ENCODE data around the gene ASIC3. TPM values are rescaled to one million over a fixed set of nuclear protein-coding genes. Genes with fewer than 3 reads are reported as not detected.

Gene ASIC3
- total RNA-seq, 4 donors from 2014 or later, result 2.5 to 10.7 (median 5.0) TPM

- Histone ChIP-seq H3K36me3 (no peaks in the 10 kb centered on the region), H3K4me1 (peaks cover 4 to 30% (median 20%) of the 10 kb centered on the region in 4 donors), H3K4me3 (no peak overlapping the region), H3K27me3 (no peaks in the 10 kb centered on the region), H3K27ac (no peak overlapping the region), H3K9me3 (no peaks in the 10 kb centered on the region)
- no peak for DNase-seq
- TF ChIP-seq CTCF (IDR thresholded peaks at IDR 0.05) (no peak), POLR2A (IDR thresholded peaks at IDR 0.05) (no peak)
These were observed 7.9 kb downstream of the ASIC3 start for GRCh38 chr7:151056283-151056665.

GRCh38 chr7:151056666-151057505 lies 8.6 kb downstream of the ASIC3 start:
- TF ChIP-seq POLR2A (IDR thresholded peaks at IDR 0.05) (no peak), CTCF (IDR thresholded peaks at IDR 0.05) (peak in 2 of 6 experiments; percentile 15 to 24)
- peak overlapping the region in 1 of 4 donors; percentile 92 for H3K27ac ChIP-seq
- peak in 1 of 3 donors; percentile 30 for DNase-seq
- peaks cover 4 to 36% (median 18%) of the 10 kb centered on the region in 4 donors for H3K4me1 ChIP-seq
- H3K9me3 ChIP-seq, result no peaks in the 10 kb centered on the region
- no peaks in the 10 kb centered on the region for H3K27me3 ChIP-seq
- H3K4me3 ChIP-seq, result peak overlapping the region; percentile 61 to 87 (median 79)
- H3K36me3 ChIP-seq, result no peaks in the 10 kb centered on the region

DNA sequence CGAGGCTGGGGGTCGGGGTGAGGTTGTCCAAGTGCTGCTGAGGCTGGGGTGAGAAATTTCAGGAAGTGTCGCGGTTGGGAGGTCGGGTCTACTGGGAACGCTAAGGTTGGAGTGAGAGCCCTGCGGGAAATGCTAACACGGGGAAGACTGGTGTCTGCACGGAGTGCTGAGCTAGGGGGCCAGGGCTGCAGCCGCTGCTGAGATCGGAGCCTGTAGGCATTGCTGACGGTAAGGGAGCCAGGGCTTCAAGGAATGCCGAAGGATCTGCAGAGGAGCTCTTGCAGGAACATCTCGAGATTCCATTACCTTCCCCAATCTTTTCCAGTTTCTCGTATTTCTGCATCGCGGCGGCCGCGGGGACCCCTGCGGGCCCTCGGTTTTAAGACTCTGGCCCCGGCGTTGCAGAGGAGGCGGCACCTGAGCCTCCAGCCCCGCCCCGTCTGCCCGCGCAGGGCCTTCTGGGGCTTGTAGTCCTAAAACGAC lies 9.2 kb downstream of the ASIC3 start, which contains the start of gene CDK5:
CDK5 (minus strand) TSS at position 392 of the 483 bp plus-strand sequence; CDS start at position 343, 49 bp downstream.
- H3K27me3 ChIP-seq, result no peaks in the 10 kb centered on the region
- peaks cover 4 to 42% (median 18%) of the 10 kb centered on the region in 4 donors for H3K4me1 ChIP-seq
- no peaks in the 10 kb centered on the region for H3K9me3 ChIP-seq
- H3K27ac ChIP-seq, result peak within 1 kb of the TSS; percentile 91 to 96 (median 93)
- H3K4me3 ChIP-seq, result peak within 1 kb of the TSS; percentile 61 to 87 (median 79)
- DNase-seq, result no peak
- no peaks in the 10 kb centered on the region for H3K36me3 ChIP-seq
- TF ChIP-seq CTCF (IDR thresholded peaks at IDR 0.05), result peak in 1 of 6 experiments; percentile 2
- no peak for TF ChIP-seq POLR2A (IDR thresholded peaks at IDR 0.05)

GRCh38 chr7:151057989-151058780 lies 9.9 kb downstream of the ASIC3 start:
- Histone ChIP-seq H3K4me1 (peaks cover 4 to 44% (median 18%) of the 10 kb centered on the region in 4 donors), H3K9me3 (no peaks in the 10 kb centered on the region), H3K4me3 (peak overlapping the region; percentile 61 to 87 (median 79)), H3K27ac (peak overlapping the region; percentile 91 to 96 (median 93)), H3K36me3 (no peaks in the 10 kb centered on the region), H3K27me3 (no peaks in the 10 kb centered on the region)
- DNase-seq, result peak; percentile 98 to 100 (median 98)
- TF ChIP-seq CTCF (IDR thresholded peaks at IDR 0.05) (no peak), POLR2A (IDR thresholded peaks at IDR 0.05) (peak; percentile 63 to 80)

DNA sequence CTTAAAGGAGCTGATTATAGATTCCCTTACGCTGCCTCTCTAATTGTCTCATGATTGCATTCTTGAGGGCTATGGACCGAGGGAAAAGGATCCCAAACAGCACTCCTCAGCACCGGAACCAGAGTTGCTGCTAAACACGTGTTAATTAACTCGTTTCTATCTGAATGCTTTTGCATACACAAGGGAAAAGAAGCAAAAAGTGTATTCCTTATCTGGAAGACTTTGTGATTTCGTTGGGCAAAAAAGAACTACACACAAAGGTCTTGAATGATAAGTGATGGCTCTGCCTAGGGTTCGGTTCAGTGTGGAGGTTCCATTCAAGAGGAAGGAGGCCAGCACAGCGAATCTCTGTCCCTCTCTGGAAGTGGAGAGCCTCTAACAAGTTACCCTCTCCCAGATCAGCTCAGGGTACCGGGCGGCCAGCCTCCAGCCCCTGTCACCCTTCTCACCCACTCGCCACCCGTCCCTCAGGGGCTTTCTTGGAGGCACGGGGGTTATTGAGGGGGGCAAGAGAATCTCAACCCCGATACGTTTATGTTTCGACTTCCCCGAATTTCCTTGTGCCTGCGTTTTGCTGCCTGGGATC lies 10.5 kb downstream of the ASIC3 start:
- Histone ChIP-seq H3K27ac (peak overlapping the region; percentile 91 to 96 (median 93)), H3K36me3 (no peaks in the 10 kb centered on the region), H3K9me3 (no peaks in the 10 kb centered on the region), H3K27me3 (no peaks in the 10 kb centered on the region), H3K4me3 (peak overlapping the region; percentile 61 to 87 (median 79)), H3K4me1 (peaks cover 4 to 44% (median 18%) of the 10 kb centered on the region in 4 donors)
- TF ChIP-seq CTCF (IDR thresholded peaks at IDR 0.05), result no peak
- no peak for TF ChIP-seq POLR2A (IDR thresholded peaks at IDR 0.05)
- DNase-seq, result peak in 1 of 3 donors; percentile 58

All from Peyer's patch (tissue), 4 donors.